COR-L47 (cell line): ENCODE data around the gene TRH.
"Not testable (repeated sequence)": the region's sequence is repeated elsewhere in the genome, so short reads cannot be mapped to it uniquely, and the experiment has no call there.

Experiments used
- DNase-seq: peaks from one replicate; lab custom pipeline; 2025; lab: John Stamatoyannopoulos, UW

The TRH gene

GRCh38 chr3:130010556-130010955, 36.0 kb downstream of the TRH start:
- DNase-seq = no peak

DNA sequence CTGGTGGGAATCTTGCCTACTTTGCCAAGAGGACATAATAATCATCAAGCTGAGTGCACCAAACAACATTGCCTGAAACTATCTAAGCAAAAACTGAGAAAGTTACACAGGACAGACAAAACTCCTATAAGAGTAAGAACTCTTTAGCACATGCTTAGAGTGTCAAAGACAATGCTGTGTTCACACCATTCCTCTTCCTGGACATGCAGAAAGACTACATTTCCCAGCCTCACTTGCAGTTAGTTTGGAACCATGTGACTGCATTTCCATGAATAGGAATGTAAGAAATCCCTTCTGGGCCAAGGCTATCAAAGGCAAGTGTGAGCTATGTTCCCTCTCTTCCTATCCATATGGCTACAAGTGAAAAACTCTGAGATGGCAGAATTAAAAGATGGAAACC, 37.6 kb downstream of the TRH start:
- not testable (repeated sequence) for DNase-seq

GRCh38 chr3:130013246-130013645, 38.7 kb downstream of the TRH start:
- DNase-seq = not testable (repeated sequence)

DNA sequence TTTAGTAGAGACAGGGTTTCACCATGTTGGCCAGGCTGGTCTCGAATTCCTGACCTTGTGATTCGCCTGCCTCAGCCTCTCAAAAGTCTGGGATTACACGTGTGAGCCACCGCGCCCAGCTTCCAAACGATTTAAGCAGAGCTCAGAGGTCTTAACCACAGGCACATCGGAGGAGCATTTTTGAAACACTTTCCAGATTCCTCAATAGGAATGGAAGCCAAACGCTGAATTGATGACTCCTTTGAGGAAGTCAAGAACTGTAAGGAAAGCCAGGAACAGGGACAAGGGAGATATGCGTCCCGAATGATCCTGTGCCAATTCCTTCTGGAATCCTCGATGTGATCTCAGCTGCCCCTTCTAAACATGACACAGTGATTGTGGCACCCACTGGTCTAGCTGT, 40.0 kb downstream of the TRH start:
- no peak for DNase-seq

DNA sequence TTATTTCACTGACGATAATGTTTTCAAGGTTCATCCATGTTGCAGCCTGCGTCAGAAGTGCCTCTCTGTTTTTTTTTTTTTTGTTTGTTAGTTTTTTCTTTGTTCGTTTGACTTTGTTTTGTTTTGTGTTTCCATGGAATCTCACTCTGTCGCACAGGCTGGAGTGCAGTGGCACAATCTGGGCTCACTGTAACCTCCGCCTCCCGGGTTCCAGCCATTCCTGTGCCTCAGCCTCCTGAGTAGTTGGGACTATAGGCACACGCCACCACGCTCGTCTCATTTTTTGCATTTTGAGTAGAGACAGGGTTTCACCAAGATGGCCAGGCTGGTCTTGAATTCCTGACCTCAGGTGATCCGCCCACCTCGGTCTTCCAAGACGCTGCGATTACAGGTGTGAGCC, 43.1 kb downstream of the TRH start:
- DNase-seq = not testable (repeated sequence)

- not testable (repeated sequence) for DNase-seq
Measured at GRCh38 chr3:130026146-130026829, 51.8 kb downstream of the TRH start.

GRCh38 chr3:130027437-130027836, 52.9 kb downstream of the TRH start:
- not testable (repeated sequence) for DNase-seq
